CD4-positive, alpha-beta T cell treated with Interleukin-10 for 1 hour (primary cell): ENCODE data around the gene SLC25A19.

Experiments
- DNase-seq: peaks from one replicate; pipeline ENCODE4 v3.0.0-alpha.2; 2020

The SLC25A19 gene

GRCh38 chr17:75239778-75240393, 49.3 kb downstream of the SLC25A19 start:
- DNase-seq: no peak

GRCh38 chr17:75239214-75239613, 50.0 kb downstream of the SLC25A19 start:
- DNase-seq: no peak

- peak; percentile 72 for DNase-seq
These were observed 50.5 kb downstream of the SLC25A19 start for GRCh38 chr17:75238684-75239191.

- DNase-seq: no peak
These were observed 51.1 kb downstream of the SLC25A19 start for GRCh38 chr17:75238020-75238580.

GRCh38 chr17:75237100-75238014, 51.9 kb downstream of the SLC25A19 start:
- no peak for DNase-seq

GRCh38 chr17:75232786-75233185, 56.4 kb downstream of the SLC25A19 start:
- no peak for DNase-seq

- no peak for DNase-seq
These were observed 57.3 kb downstream of the SLC25A19 start for GRCh38 chr17:75231741-75232464.

- DNase-seq: no peak
These were observed 58.2 kb downstream of the SLC25A19 start for GRCh38 chr17:75231071-75231470.

- DNase-seq: no peak
These were observed 60.4 kb downstream of the SLC25A19 start for GRCh38 chr17:75228847-75229246.

- DNase-seq: no peak
These were observed 60.9 kb downstream of the SLC25A19 start for GRCh38 chr17:75228305-75228704.

GRCh38 chr17:75227729-75228128, 61.5 kb downstream of the SLC25A19 start:
- DNase-seq: no peak

- DNase-seq: no peak
These were observed 64.2 kb downstream of the SLC25A19 start for GRCh38 chr17:75225016-75225415.
